CD4-positive, alpha-beta memory T cell (primary cell): ENCODE data around the gene CLCF1. TPM values are rescaled to one million over a fixed set of nuclear protein-coding genes. Genes with fewer than 3 reads are reported as not detected.

Experiments used
- CTCF ChIA-PET: fragments of 350-600 bp; sonication (Branson Sonifier 250); formaldehyde crosslinking; loops from one replicate; lab custom pipeline; 2021; ENCODE audit warnings: inconsistent platforms; ENCODE audit not compliant: partially characterized antibody; lab: Charles Lee
- POLR2A ChIA-PET: fragments of 350-600 bp; sonication (Branson Sonifier 250); formaldehyde crosslinking; loops from one replicate; lab custom pipeline; 2021; ENCODE audit not compliant: partially characterized antibody; lab: Charles Lee
- DNase-seq, 5 donors: peaks; one replicate each; pipeline versions ENCODE4 v3.0.0 to v3.0.0-alpha.2; 2020 to 2022; ENCODE audit warnings: mixed read lengths in 1 of 5
- H3K27ac ChIP-seq: one replicate; pipeline ENCODE4 v1.7.0; 2013; ENCODE audit warnings: low read depth, low read length
- H3K27me3 ChIP-seq: 2 replicates; pipeline ENCODE4 v1.7.0; 2013; ENCODE audit warnings: mild to moderate bottlenecking, low read length, moderate library complexity; ENCODE audit not compliant: insufficient read depth
- H3K36me3 ChIP-seq: 2 replicates; pipeline ENCODE4 v1.7.0; 2013; ENCODE audit warnings: mild to moderate bottlenecking, low read length, moderate library complexity; ENCODE audit not compliant: insufficient read depth
- H3K4me1 ChIP-seq: 2 replicates; pipeline ENCODE4 v1.7.0; 2013; ENCODE audit warnings: mild to moderate bottlenecking, low read length, moderate library complexity; ENCODE audit not compliant: insufficient read depth
- H3K4me3 ChIP-seq, 2 donors: one replicate each; pipeline ENCODE4 v1.7.0; 2013; ENCODE audit warnings: low read length in 2 of 2, mild to moderate bottlenecking in 1 of 2
- H3K9me3 ChIP-seq, 2 donors: one replicate each; pipeline ENCODE4 v1.7.0; 2013; ENCODE audit warnings: low read length in 2 of 2, control low read depth in 1 of 2; ENCODE audit not compliant: control insufficient read depth in 1 of 2
- H3K27ac Mint-ChIP-seq, 7 donors: one replicate each; pipeline ENCODE4 v1.8.0; 2020 to 2021; ENCODE audit warnings: mixed read lengths in 7 of 7, mild to moderate bottlenecking in 6 of 7, inconsistent platforms in 3 of 7, moderate library complexity in 3 of 7
- H3K27me3 Mint-ChIP-seq, 2 donors: one replicate each; pipeline ENCODE4 v1.8.0; 2020 to 2021; ENCODE audit warnings: mixed read lengths in 2 of 2
- H3K36me3 Mint-ChIP-seq, 2 donors: one replicate each; pipeline ENCODE4 v1.8.0; 2020 to 2021; ENCODE audit warnings: mixed read lengths in 2 of 2, inconsistent platforms in 1 of 2, mild to moderate bottlenecking in 1 of 2
- H3K4me1 Mint-ChIP-seq, 4 donors: one replicate each; pipeline ENCODE4 v1.8.0; 2020 to 2021; ENCODE audit warnings: mixed read lengths in 4 of 4, mild to moderate bottlenecking in 1 of 4
- H3K4me3 Mint-ChIP-seq, 8 donors: one replicate each; pipeline ENCODE4 v1.8.0; 2020 to 2021; ENCODE audit warnings: mixed read lengths in 8 of 8, mild to moderate bottlenecking in 7 of 8, moderate library complexity in 6 of 8, inconsistent platforms in 3 of 8
- H3K9me3 Mint-ChIP-seq, 8 donors: one replicate each; pipeline ENCODE4 v1.8.0; 2020 to 2021; ENCODE audit warnings: mixed read lengths in 8 of 8, mild to moderate bottlenecking in 5 of 8, inconsistent platforms in 3 of 8, moderate library complexity in 1 of 8
- intact Hi-C: fragments of 100-400 bp; cut with micrococcal nuclease; formaldehyde crosslinking; loops from one replicate; pipeline ENCODE4 v1.15.1; 2023
- polyA plus RNA-seq, 2 donors: library from polyadenylated mRNA; unstranded; fragments of 300-500 nt; fragmentation: Illumina TruSeq; gene quantifications; one replicate each; pipeline ENCODE4 v1.2.3, GENCODE V29; 2021
- total RNA-seq, 2 experiments: library from RNA; stranded (reverse); gene quantifications; one replicate each; pipeline ENCODE4 v1.2.3, GENCODE V29; 2021

CLCF1 gene
- total and polyA plus RNA-seq, 4 experiments from 2014 or later: 0.45 to 6.4 (median 4.9) TPM

GRCh38 chr11:67397536-67397935 lies 24.1 kb upstream of the CLCF1 start:
- H3K36me3 Mint-ChIP-seq: peaks cover 20 to 37% of the 10 kb centered on the region in 2 donors
- H3K27me3 Mint-ChIP-seq: no peaks in the 10 kb centered on the region
- Histone ChIP-seq H3K4me1 (peaks cover 55% of the 10 kb centered on the region), H3K36me3 (peaks cover 28% of the 10 kb centered on the region), H3K27ac (peak overlapping the region; percentile 42), H3K4me3 (no peak overlapping the region), H3K27me3 (no peaks in the 10 kb centered on the region), H3K9me3 (no peaks in the 10 kb centered on the region)
- POLR2A ChIA-PET: interaction anchor here (1.1 to 21.5 kb wide), 6 partner anchors 10 to 156 kb away, joined by 3 to 2262 read pairs (median 105); partner anchors contain the start of genes AIP, CARNS1, PTPRCAP and RPS6KB2
- H3K4me1 Mint-ChIP-seq: peaks cover 24 to 63% (median 47%) of the 10 kb centered on the region in 4 donors
- peaks cover 0 to 1% (median 0%) of the 10 kb centered on the region in 8 donors for H3K9me3 Mint-ChIP-seq
- no peak for DNase-seq
- H3K27ac Mint-ChIP-seq: peak overlapping the region; percentile 36 to 87 (median 71)
- CTCF ChIA-PET: interaction anchor here (0.8 to 1.9 kb wide), 3 partner anchors 15 to 80 kb away, joined by 3 to 9 read pairs (median 4); no protein-coding TSS in a partner anchor
- intact Hi-C loops: no loop called here
- peak overlapping the region in 7 of 8 donors; percentile 3 to 77 (median 50) for H3K4me3 Mint-ChIP-seq

- Histone ChIP-seq H3K27ac (peak overlapping the region; percentile 42), H3K27me3 (no peaks in the 10 kb centered on the region), H3K9me3 (no peaks in the 10 kb centered on the region), H3K4me3 (no peak overlapping the region), H3K36me3 (peaks cover 28% of the 10 kb centered on the region), H3K4me1 (peaks cover 52% of the 10 kb centered on the region)
- Mint-ChIP-seq H3K4me3 (peak overlapping the region in 7 of 8 donors; percentile 40 to 72 (median 64)), H3K9me3 (peaks cover 0 to 1% (median 0%) of the 10 kb centered on the region in 8 donors), H3K4me1 (peaks cover 28 to 65% (median 49%) of the 10 kb centered on the region in 4 donors), H3K36me3 (peaks cover 20 to 39% of the 10 kb centered on the region in 2 donors), H3K27me3 (no peaks in the 10 kb centered on the region), H3K27ac (peak overlapping the region; percentile 71 to 92 (median 90))
- intact Hi-C loops: no loop called here
- DNase-seq: peak in 3 of 5 donors; percentile 37 to 61 (median 46)
- CTCF ChIA-PET: interaction anchor here (1.0 to 1.9 kb wide), 6 partner anchors 11 to 79 kb away, joined by 3 to 9 read pairs (median 4); partner anchors contain the start of gene PTPRCAP
- POLR2A ChIA-PET: interaction anchor here (0.6 to 21.5 kb wide), 15 partner anchors 8 to 1446 kb away, joined by 3 to 2262 read pairs (median 6); partner anchors contain the start of genes AIP, ANKRD13D, CARNS1 and PITPNM1
Observed at GRCh38 chr11:67396587-67397389, 23.4 kb upstream of the CLCF1 start.

GRCh38 chr11:67396259-67396581 lies 22.8 kb upstream of the CLCF1 start:
- Histone ChIP-seq H3K9me3 (no peaks in the 10 kb centered on the region), H3K27me3 (no peaks in the 10 kb centered on the region), H3K36me3 (peaks cover 28% of the 10 kb centered on the region), H3K4me1 (peaks cover 55% of the 10 kb centered on the region), H3K27ac (peak overlapping the region; percentile 42), H3K4me3 (no peak overlapping the region)
- H3K4me3 Mint-ChIP-seq: peak overlapping the region in 5 of 8 donors; percentile 10 to 62 (median 41)
- intact Hi-C loops: no loop called here
- no peak for DNase-seq
- H3K27ac Mint-ChIP-seq: peak overlapping the region; percentile 46 to 91 (median 73)
- H3K27me3 Mint-ChIP-seq: no peaks in the 10 kb centered on the region
- ChIA-PET CTCF (interaction anchor here (1.0 to 1.9 kb wide), 6 partner anchors 11 to 79 kb away, joined by 3 to 9 read pairs (median 4); partner anchors contain the start of gene PTPRCAP), POLR2A (interaction anchor here (0.6 to 21.5 kb wide), 12 partner anchors 8 to 1446 kb away, joined by 3 to 2262 read pairs (median 5); partner anchors contain the start of genes ANKRD13D, CARNS1, PITPNM1 and POLD4)
- peaks cover 0 to 1% (median 0%) of the 10 kb centered on the region in 8 donors for H3K9me3 Mint-ChIP-seq
- H3K36me3 Mint-ChIP-seq: peaks cover 20 to 39% of the 10 kb centered on the region in 2 donors
- peaks cover 28 to 68% (median 51%) of the 10 kb centered on the region in 4 donors for H3K4me1 Mint-ChIP-seq

- peak overlapping the region; percentile 42 for H3K27ac ChIP-seq
Observed at GRCh38 chr11:67395555-67396258, 22.3 kb upstream of the CLCF1 start.

GRCh38 chr11:67393990-67394389 lies 20.6 kb upstream of the CLCF1 start:
- Histone ChIP-seq H3K4me3 (no peak overlapping the region), H3K27me3 (no peaks in the 10 kb centered on the region), H3K4me1 (peaks cover 42% of the 10 kb centered on the region), H3K9me3 (no peaks in the 10 kb centered on the region), H3K36me3 (peaks cover 21% of the 10 kb centered on the region), H3K27ac (no peak overlapping the region)
- peak overlapping the region in 6 of 7 donors; percentile 3 to 65 (median 54) for H3K27ac Mint-ChIP-seq
- H3K36me3 Mint-ChIP-seq: peaks cover 18 to 30% of the 10 kb centered on the region in 2 donors
- no peak for DNase-seq
- no peaks in the 10 kb centered on the region for H3K27me3 Mint-ChIP-seq
- POLR2A ChIA-PET: interaction anchor here (0.9 to 21.5 kb wide), 6 partner anchors 7 to 106 kb away, joined by 3 to 2262 read pairs (median 26); partner anchors contain the start of genes CARNS1, CLCF1, PPP1CA and PTPRCAP
- peak overlapping the region in 7 of 8 donors; percentile 1 to 64 (median 53) for H3K4me3 Mint-ChIP-seq
- intact Hi-C loops: no loop called here
- peaks cover 31 to 69% (median 51%) of the 10 kb centered on the region in 4 donors for H3K4me1 Mint-ChIP-seq
- peaks cover 0 to 1% (median 0%) of the 10 kb centered on the region in 8 donors for H3K9me3 Mint-ChIP-seq
- CTCF ChIA-PET: interaction anchor here (1.2 to 5.9 kb wide), 3 partner anchors 8 to 43 kb away, joined by 3 to 40 read pairs (median 3); partner anchors contain the start of genes PPP1CA and TBC1D10C

More at GRCh38 chr11:67395555-67396258, 22.3 kb upstream of the CLCF1 start:
- intact Hi-C loops: no loop called here
- peaks cover 20 to 37% of the 10 kb centered on the region in 2 donors for H3K36me3 Mint-ChIP-seq
- POLR2A ChIA-PET: interaction anchor here (0.6 to 21.5 kb wide), 12 partner anchors 9 to 1445 kb away, joined by 3 to 2262 read pairs (median 4); partner anchors contain the start of genes ANKRD13D, CARNS1, POLD4 and PTPRCAP
- peaks cover 58% of the 10 kb centered on the region for H3K4me1 ChIP-seq
- peaks cover 31 to 71% (median 54%) of the 10 kb centered on the region in 4 donors for H3K4me1 Mint-ChIP-seq
- DNase-seq: no peak
- H3K36me3 ChIP-seq: peaks cover 28% of the 10 kb centered on the region
- no peak overlapping the region for H3K4me3 ChIP-seq
- H3K27me3 Mint-ChIP-seq: no peaks in the 10 kb centered on the region
- H3K9me3 ChIP-seq: no peaks in the 10 kb centered on the region
- H3K4me3 Mint-ChIP-seq: peak overlapping the region in 1 of 8 donors; percentile 62
- no peaks in the 10 kb centered on the region for H3K27me3 ChIP-seq
- H3K27ac Mint-ChIP-seq: peak overlapping the region in 5 of 7 donors; percentile 61 to 91 (median 73)
- CTCF ChIA-PET: interaction anchor here (1.0 to 1.9 kb wide), 6 partner anchors 10 to 78 kb away, joined by 3 to 9 read pairs (median 4); partner anchors contain the start of gene PTPRCAP
- peaks cover 0 to 1% (median 0%) of the 10 kb centered on the region in 8 donors for H3K9me3 Mint-ChIP-seq

GRCh38 chr11:67393437-67393836 lies 20.0 kb upstream of the CLCF1 start:
- POLR2A ChIA-PET: interaction anchor here (0.9 to 21.5 kb wide), 7 partner anchors 8 to 106 kb away, joined by 3 to 2262 read pairs (median 37); partner anchors contain the start of genes CARNS1, CLCF1, POLD4 and PPP1CA
- no peak overlapping the region for H3K27ac ChIP-seq
- H3K36me3 ChIP-seq: peaks cover 15% of the 10 kb centered on the region
- CTCF ChIA-PET: interaction anchor here (1.6 to 5.9 kb wide), 2 partner anchors 8 to 39 kb away, joined by 3 to 40 read pairs; partner anchors contain the start of genes PPP1CA and TBC1D10C
- H3K4me3 ChIP-seq: no peak overlapping the region
- Mint-ChIP-seq H3K27me3 (no peaks in the 10 kb centered on the region), H3K4me3 (peak overlapping the region in 5 of 8 donors; percentile 51 to 91 (median 64)), H3K4me1 (peaks cover 31 to 65% (median 51%) of the 10 kb centered on the region in 4 donors), H3K36me3 (peaks cover 18 to 28% of the 10 kb centered on the region in 2 donors), H3K27ac (peak overlapping the region; percentile 3 to 87 (median 57)), H3K9me3 (peaks cover 0 to 1% (median 0%) of the 10 kb centered on the region in 8 donors)
- intact Hi-C loops: no loop called here
- no peak for DNase-seq
- H3K27me3 ChIP-seq: no peaks in the 10 kb centered on the region
- H3K4me1 ChIP-seq: peaks cover 37% of the 10 kb centered on the region
- H3K9me3 ChIP-seq: no peaks in the 10 kb centered on the region
